Spleen (tissue), 11 donors: ENCODE data around the gene MYCBP. TPM values are rescaled to one million over a fixed set of nuclear protein-coding genes. Genes with fewer than 3 reads are reported as not detected.

Experiments used
- DNase-seq: peaks from one replicate; pipeline ENCODE4 v3.0.0-alpha.2; 2020
- H3K27ac ChIP-seq, 8 donors: fragments of 200-600 bp; sonication (generic) in 7 of 8; 1 replicate in 4 of 8; 2 replicates in 4 of 8; pipeline versions ENCODE4 v1.5.0 to v1.8.0; 2016 to 2021; ENCODE audit warnings: inconsistent platforms in 4 of 8, mild to moderate bottlenecking in 4 of 8, moderate library complexity in 1 of 8
- H3K27me3 ChIP-seq, 7 donors: fragments of 200-600 bp; sonication (generic) in 6 of 7; replicated peaks in 1 of 7; 1 replicate in 4 of 7; 2 replicates in 3 of 7; pipeline versions ENCODE4 v1.5.0 to v1.8.0; 2016 to 2021; ENCODE audit warnings: inconsistent platforms in 3 of 7, mild to moderate bottlenecking in 1 of 7
- H3K36me3 ChIP-seq, 6 donors: fragments of 200-600 bp; sonication (generic) in 5 of 6; 1 replicate in 4 of 6; 2 replicates in 2 of 6; pipeline versions ENCODE4 v1.5.0 to v1.8.0; 2016 to 2021; ENCODE audit warnings: inconsistent platforms in 2 of 6
- H3K4me1 ChIP-seq, 6 donors: fragments of 200-600 bp; sonication (generic) in 5 of 6; 1 replicate in 3 of 6; 2 replicates in 3 of 6; pipeline versions ENCODE4 v1.5.0 to v1.8.0; 2016 to 2021; ENCODE audit warnings: inconsistent platforms in 3 of 6
- H3K4me3 ChIP-seq, 8 donors: fragments of 200-600 bp; sonication (generic) in 7 of 8; 1 replicate in 4 of 8; 2 replicates in 4 of 8; pipeline versions ENCODE4 v1.5.0 to v1.8.0; 2016 to 2021; ENCODE audit warnings: inconsistent platforms in 4 of 8, mild to moderate bottlenecking in 4 of 8, moderate library complexity in 2 of 8
- H3K9me3 ChIP-seq, 8 donors: fragments of 200-600 bp; sonication (generic) in 7 of 8; 1 replicate in 4 of 8; 2 replicates in 4 of 8; pipeline versions ENCODE4 v1.5.0 to v1.8.0; 2016 to 2021; ENCODE audit warnings: inconsistent platforms in 4 of 8
- CTCF ChIP-seq, 11 experiments: fragments of 200-600 bp in 7 of 11; fragments of 450-650 bp in 4 of 11; sonication (generic) in 4 of 11; IDR thresholded peaks in 8 of 11; conservative IDR thresholded peaks in 3 of 11; 1 replicate in 7 of 11; 2 replicates in 4 of 11; pipeline versions ENCODE4 v1.4.0 to v1.8.0; 2016 to 2021; ENCODE audit warnings: antibody characterized with exemption in 11 of 11, inconsistent platforms in 4 of 11, mild to moderate bottlenecking in 1 of 11
- POLR2A ChIP-seq, 3 donors: fragments of 450-650 bp; IDR thresholded peaks; one replicate each; pipeline ENCODE4 v1.5.1; 2017; ENCODE audit warnings: antibody characterized with exemption in 3 of 3, mild to moderate bottlenecking in 1 of 3
- POLR2AphosphoS5 ChIP-seq, 3 donors: sonication (generic); formaldehyde crosslinking; IDR thresholded peaks; one replicate each; pipeline ENCODE4 v1.5.1; 2017; ENCODE audit warnings: antibody characterized with exemption in 3 of 3
- WGBS, 5 donors: extraction: QIAGEN DNeasy Blood & Tissue Kit in 3 of 5; methylation state at CpG; one replicate each; pipeline versions ENCODE4 v1.1.5 to v1.1.7; 2013 to 2018; 5-methylcytosine and 5-hydroxymethylcytosine counted together
- intact Hi-C: fragments of 100-400 bp; cut with DNase I; formaldehyde crosslinking; loops from one replicate; pipeline ENCODE4 v1.15.0; 2023; ENCODE audit warnings: low total_unique reads
- polyA plus RNA-seq, 3 donors: library from polyadenylated mRNA; stranded (reverse); fragments of 200-250 nt; gene quantifications; one replicate each; pipeline ENCODE4 v1.2.1, GENCODE V29; 2013
- total RNA-seq, 7 donors: library from RNA; depleted of rRNA in 3 of 7; stranded (reverse); fragments of >200 nt in 3 of 7; fragmentation: NEBNext Ultra II Directional in 4 of 7; extraction: Animal tissue kit (Norgen Biotek cat#: 25700) in 4 of 7; gene quantifications; one replicate each; pipeline versions ENCODE4 v1.1.0 to v1.2.1, GENCODE V29; 2016 to 2021
- donor health status: healthy with polysubstance abuse.
- donor health status: DM: no; HTN: no; CAD: no; lungs with moderate emphysema.
- donor health status: DM: no; HTN: no; CAD: no.
- donor health status: Bipolar disorder and iron deficiency.
- donor health status: healthy.
- donor health status: DM: no; HTN: no; CAD: no.
- donor health status: DM: yes; HTN: yes; CAD: no.

Gene MYCBP
- total and polyA plus RNA-seq, 10 donors: 8.1 to 20.9 (median 12.8) TPM

- peaks cover 0 to 28% (median 0%) of the 10 kb centered on the region in 7 donors for H3K27me3 ChIP-seq
- peak overlapping the region in 3 of 8 donors; percentile 60 to 76 (median 68) for H3K27ac ChIP-seq
- peaks cover 0 to 39% (median 14%) of the 10 kb centered on the region in 6 donors for H3K4me1 ChIP-seq
- TF ChIP-seq CTCF (IDR thresholded peaks at IDR 0.05 in 8 of 11, conservative IDR thresholded peaks at IDR 0.05 in 3 of 11) (no peak), POLR2AphosphoS5 (IDR thresholded peaks at IDR 0.05) (no peak), POLR2A (IDR thresholded peaks at IDR 0.05) (no peak)
- DNase-seq: no peak
- WGBS, 5 donors: 29 to 74% (median 54%) methylated on average over 3 of the region's 3 CpGs
- intact Hi-C loops: loop anchor here (10.0 kb wide), 1 partner anchor 798 kb away; no protein-coding TSS in a partner anchor
- H3K36me3 ChIP-seq: peaks cover 0 to 13% (median 4%) of the 10 kb centered on the region in 6 donors
- H3K4me3 ChIP-seq: no peak overlapping the region
- no peaks in the 10 kb centered on the region for H3K9me3 ChIP-seq
Measured at GRCh38 chr1:38833146-38833545, 40.0 kb downstream of the MYCBP start.

- no peak for TF ChIP-seq CTCF (IDR thresholded peaks at IDR 0.05 in 8 of 11, conservative IDR thresholded peaks at IDR 0.05 in 3 of 11)
- no peak for TF ChIP-seq POLR2AphosphoS5 (IDR thresholded peaks at IDR 0.05)
- intact Hi-C loops: loop anchor here (10.0 kb wide), 1 partner anchor 798 kb away; no protein-coding TSS in a partner anchor
- 78 to 91% (median 85%) methylated on average over 3 of the region's 3 CpGs for WGBS, 5 donors
- no peak overlapping the region for H3K4me3 ChIP-seq
- H3K9me3 ChIP-seq: no peaks in the 10 kb centered on the region
- H3K27me3 ChIP-seq: peaks cover 0 to 28% (median 0%) of the 10 kb centered on the region in 7 donors
- peaks cover 0 to 39% (median 14%) of the 10 kb centered on the region in 6 donors for H3K4me1 ChIP-seq
- DNase-seq: no peak
- H3K27ac ChIP-seq: no peak overlapping the region
- peaks cover 0 to 5% (median 0%) of the 10 kb centered on the region in 6 donors for H3K36me3 ChIP-seq
Measured at GRCh38 chr1:38832370-38832734, 40.8 kb downstream of the MYCBP start.

- intact Hi-C loops: loop anchor here (10.0 kb wide), 1 partner anchor 797 kb away; no protein-coding TSS in a partner anchor
- DNase-seq: no peak
- peaks cover 0 to 28% (median 0%) of the 10 kb centered on the region in 7 donors for H3K27me3 ChIP-seq
- H3K4me3 ChIP-seq: no peak overlapping the region
- H3K27ac ChIP-seq: no peak overlapping the region
- TF ChIP-seq POLR2AphosphoS5 (IDR thresholded peaks at IDR 0.05): no peak
- no peak for TF ChIP-seq CTCF (IDR thresholded peaks at IDR 0.05 in 8 of 11, conservative IDR thresholded peaks at IDR 0.05 in 3 of 11)
- TF ChIP-seq POLR2A (IDR thresholded peaks at IDR 0.05): no peak
- H3K4me1 ChIP-seq: peaks cover 0 to 39% (median 14%) of the 10 kb centered on the region in 6 donors
- no peaks in the 10 kb centered on the region for H3K9me3 ChIP-seq
- H3K36me3 ChIP-seq: peaks cover 0 to under 1% (median 0%) of the 10 kb centered on the region in 6 donors
- 70 to 92% (median 82%) methylated on average over 6 of the region's 6 CpGs for WGBS, 5 donors
Measured at GRCh38 chr1:38831731-38832369, 41.3 kb downstream of the MYCBP start.

- WGBS, 5 donors: 65 to 79% (median 71%) methylated on average over 1 of the region's 1 CpG
- H3K9me3 ChIP-seq: no peaks in the 10 kb centered on the region
- peaks cover 0 to 41% (median 0%) of the 10 kb centered on the region in 7 donors for H3K27me3 ChIP-seq
- no peak overlapping the region for H3K4me3 ChIP-seq
- intact Hi-C loops: no loop called here
- DNase-seq: no peak
- TF ChIP-seq CTCF (IDR thresholded peaks at IDR 0.05 in 8 of 11, conservative IDR thresholded peaks at IDR 0.05 in 3 of 11) (no peak), POLR2A (IDR thresholded peaks at IDR 0.05) (no peak), POLR2AphosphoS5 (IDR thresholded peaks at IDR 0.05) (no peak)
- H3K36me3 ChIP-seq: no peaks in the 10 kb centered on the region
- H3K27ac ChIP-seq: no peak overlapping the region
- peaks cover 0 to 21% (median 7%) of the 10 kb centered on the region in 6 donors for H3K4me1 ChIP-seq
Measured at GRCh38 chr1:38829368-38829767, 43.8 kb downstream of the MYCBP start.
